ENCODE measurements around the gene CCND2.

Gene CCND2

DNA sequence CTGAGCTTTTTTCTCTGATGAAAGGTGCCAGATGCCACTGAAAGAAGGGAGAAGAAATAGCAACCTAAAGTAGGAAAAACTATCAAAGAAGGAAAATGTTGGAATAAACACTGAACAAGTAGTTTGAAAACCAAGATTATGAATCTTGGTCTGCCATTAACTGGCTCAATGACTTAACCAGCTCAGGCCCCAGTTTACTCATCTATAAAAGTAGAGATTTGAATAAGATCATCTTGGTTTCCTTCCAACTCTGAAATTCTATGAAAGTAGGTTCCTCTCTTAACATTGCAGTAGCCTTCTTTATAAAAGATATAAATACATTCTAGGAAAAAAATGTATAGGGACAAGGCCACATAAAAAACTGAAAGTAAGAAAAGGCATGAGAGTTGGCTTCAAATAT lies 16.1 kb upstream of the CCND2 start:
- DNase-seq = no peak

DNA sequence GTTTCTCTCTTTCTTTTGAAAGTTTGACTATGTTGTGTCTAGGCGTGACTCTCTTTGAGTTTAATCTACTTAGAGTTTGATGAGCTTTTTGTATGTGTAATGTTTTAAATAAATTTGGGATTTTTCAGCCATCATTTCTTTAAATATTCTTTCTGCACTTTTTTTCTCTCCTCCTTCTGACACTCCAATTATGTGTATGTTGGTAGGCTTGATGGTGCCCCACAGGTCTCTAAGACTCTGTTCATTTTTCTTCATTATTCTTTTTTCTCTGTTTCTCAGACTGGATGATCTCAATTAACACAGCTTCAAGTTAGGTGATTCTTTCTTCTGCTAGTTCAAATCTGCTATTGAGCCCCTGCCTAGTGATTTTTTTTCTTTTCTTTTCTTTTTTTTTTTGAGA lies 14.5 kb upstream of the CCND2 start:
- no peak for DNase-seq

DNA sequence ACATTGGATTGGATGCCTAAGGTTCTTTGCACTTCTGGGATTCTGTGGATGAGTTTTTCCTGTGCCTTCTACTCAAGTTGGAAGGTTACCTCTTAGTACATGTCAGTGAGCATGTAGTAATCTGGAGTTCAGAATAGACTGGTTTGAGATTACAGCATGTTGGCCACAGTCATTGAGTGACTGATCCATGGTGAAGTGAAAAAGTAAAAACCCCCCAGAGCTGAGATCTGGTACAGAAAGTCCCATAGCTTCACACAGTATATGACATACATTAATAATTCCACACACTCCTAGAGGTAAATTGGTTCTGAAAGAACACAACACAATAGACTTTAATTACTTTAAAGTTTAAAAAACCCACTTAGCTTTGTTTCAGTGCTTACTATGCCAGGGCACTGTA lies 11.9 kb upstream of the CCND2 start:
- no peak for DNase-seq

DNA sequence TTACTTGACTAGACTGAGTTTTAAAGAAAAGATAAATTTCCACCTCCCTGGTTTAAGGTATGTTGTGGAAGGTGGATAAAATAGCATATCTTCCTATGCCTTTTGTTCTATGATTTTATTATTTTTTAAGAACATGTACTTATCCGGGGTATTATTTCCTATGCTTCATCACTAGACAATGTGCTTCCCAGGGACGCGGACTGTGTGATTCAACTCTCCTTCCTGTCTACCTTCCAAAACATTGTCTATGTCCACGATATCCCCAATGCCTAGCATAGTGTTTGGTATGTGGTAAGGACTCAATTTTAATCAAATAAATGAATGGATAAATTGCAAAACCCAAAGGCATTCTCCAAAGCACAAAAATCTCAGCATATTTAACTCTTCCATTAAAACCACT lies 8.3 kb upstream of the CCND2 start:
- no peak for DNase-seq

DNA sequence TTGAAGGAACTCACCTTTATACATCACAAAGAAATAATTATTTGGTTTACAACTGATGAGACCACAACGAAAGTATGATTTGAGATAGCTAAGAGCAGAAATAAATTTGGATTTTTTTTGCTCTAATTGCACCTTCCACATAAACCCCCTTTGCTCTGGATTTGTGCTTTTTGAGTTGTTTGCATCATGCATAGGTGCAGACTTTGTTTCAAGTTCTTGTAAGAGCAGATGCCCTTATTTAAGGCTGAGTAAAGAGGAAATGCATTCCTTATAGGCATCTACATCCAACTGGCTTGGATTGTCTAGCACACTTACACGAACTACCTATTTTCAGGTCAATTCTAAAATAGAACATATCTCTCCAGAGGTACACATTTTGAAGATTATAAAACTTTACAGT lies 6.6 kb upstream of the CCND2 start:
- DNase-seq = no peak

DNA sequence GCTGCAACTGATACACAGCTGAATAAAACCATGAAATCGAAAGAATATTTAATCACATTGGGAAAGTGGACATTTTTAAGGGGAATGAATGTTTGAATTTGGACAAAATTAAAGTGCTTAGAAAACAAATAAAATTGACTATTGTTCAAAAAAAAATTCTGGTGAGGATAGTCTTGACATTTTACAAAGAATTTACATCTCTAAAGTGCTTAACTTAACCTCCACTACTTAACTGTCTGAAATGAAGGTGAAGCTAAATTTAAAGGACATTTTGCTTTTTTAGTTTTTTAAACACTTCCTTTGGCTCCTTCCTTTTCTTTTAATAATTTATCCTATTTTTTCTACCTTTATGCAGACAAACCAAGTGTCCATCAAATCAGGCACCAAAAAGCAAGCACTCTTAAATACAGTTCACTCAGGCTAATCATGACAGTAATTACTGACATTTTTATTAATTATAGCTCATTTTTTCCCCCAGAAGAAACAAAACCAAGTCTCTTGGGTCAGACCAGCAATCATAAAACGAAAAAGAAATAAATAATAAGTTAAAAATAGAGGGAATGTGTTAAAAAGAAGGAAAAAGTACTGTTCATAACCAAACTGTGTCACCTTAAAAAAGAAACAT lies 5.7 kb upstream of the CCND2 start:
- no peak for DNase-seq

DNA sequence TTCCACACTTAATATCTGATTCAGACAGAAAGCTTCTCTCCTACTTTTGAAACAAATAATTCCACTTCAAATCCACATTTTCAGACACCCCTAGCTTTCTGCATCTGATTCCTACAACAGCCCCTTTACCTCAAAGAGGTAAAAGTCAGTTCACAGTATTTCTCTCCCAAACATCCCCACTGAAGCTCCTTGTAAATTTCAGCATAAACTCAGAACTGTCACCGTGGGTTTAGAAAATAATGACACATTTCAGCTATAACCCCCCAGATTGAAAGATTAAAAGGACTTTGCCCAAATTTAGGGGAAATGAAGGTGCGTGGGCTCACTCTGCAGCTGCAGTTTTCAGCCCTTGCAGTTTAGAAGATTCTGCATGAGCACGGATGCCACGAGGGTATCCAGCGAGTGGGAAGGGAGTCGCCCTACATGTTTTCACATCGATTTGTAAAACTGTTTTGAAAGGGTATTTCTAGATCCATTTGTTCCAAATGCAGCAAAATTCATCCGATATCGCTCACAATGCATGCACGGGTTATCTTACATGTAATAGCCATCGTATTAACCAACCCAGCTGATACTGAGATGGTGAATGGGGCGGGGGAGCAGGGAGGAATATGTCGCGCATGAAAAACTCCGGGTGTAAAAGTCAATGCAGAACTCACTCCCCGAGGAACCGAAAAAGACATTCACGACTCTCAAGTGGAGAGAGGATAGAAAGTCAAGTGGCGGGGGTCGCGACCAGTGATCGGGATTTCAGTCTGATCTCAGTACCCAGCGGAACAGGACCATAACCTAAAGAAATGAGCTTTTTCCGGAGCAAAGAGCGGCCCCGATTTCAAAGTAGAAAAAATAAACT lies 5.0 kb upstream of the CCND2 start:
- no peak for DNase-seq

DNA sequence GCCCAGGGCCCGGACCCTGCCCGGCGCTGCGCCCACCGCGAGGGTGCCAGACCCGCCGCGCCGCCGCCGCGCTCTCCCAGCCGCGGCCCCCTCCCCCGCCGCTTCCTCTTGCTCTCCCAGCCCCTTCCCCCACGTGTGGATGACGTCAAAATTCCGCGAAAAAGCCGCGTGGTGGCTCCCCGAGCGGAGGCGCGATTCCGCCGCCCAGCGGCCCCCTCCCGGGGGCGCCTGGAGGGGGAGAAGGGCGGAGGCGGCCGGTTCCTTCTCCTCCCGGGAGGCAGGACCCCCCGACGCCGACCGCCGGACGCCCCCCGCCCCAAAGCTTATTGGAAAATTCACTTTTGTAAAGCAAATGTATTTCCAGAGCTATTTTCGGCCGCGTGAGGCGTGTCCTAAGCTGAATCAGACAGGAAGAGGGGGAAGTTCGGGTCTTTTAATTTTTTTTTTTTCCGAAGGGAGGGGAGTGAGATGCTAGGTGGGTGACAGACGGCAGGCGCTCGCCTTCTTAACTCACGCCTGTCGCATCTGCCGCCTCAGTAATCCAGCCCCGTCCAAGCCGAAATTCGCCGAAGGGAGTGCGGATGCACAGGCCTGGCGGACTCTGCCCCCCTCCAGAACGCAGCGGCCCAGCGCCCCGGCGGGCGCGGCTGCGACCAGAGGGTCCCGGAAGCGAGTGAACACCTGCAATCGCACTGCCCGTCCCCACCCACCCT lies 4.1 kb upstream of the CCND2 start:
- DNase-seq = peak; percentile 95

DNA sequence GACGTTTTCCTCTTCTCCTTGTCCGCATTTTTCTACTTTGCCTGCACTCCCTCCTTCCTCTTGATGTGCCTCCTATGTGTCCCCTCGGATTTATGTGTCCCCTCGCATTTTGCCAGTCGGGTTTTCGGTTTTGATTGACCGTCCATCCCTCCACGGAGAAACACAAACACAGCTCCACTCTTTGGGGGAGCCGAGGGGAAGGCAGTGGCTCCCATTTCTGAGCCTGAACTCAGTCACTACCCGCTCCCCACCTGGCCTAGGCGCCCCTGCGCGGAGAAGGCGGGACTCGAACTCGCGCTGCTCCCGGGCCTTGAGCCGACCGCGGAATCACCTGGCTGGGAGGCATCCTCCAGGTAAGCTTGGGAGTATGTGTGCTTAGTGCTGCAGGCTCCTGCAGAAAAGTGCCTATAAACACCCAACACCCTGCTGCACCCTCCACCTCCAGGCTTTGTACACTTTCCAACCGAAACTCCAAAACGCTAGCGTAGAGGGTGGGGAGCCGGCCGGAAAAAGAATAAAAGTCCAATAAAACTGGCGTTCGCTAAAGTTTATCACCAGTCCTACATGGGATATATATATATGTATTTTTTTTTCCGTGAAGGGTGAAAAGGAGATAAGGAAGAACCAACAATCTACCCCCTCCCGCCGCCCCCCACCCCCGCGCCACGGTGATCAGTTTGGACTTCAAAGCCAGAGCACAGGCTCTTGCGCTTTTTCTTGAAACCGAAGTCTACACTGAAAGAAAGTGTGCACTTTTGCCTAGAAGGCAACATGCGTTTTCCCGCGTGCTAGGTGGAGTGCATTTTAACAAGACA lies 3.3 kb upstream of the CCND2 start:
- peak; percentile 62 for DNase-seq

DNA sequence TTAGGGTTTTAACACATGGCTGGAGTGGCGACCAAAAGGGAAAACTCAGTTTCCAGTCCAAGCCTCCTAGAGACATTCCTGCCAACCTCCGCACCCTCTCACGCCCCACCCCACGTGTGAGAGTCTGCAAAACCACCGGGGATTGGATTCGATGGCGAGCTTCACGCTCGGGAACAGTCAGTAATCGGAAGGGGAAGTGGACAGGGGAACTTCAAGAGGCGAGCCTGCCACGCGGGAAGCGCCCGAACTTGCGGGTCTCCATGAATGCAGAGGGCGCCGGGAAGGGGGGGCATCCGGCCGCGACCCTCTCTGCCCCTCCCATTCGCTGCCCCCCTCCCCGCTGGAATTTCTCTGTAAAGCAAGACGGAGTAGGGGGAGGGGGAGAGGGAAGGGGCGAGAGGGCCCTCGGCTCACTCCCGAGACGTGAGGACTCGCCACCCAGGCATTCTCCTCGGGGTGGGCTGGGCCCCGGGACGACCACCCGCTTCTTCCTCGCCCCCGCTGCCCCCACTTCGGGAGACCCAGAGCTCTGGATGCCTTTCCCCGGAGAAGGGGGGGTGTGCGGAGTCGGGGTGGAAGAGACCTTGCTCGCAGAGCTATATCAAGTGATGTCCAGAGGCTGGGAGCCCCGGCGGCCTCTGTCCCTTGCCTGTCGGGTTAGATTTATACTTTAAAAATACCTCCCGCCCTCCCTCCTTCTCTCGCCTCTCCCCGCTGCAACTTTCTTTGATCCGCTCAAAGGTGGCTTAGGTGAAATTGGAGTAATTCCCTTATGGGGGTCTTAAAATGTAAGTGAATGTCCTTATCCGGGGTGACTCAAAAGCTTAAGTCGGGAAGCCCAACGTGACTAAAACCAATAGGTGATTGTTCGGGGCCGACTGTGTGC lies 2.5 kb upstream of the CCND2 start:
- peak; percentile 72 for DNase-seq

DNA sequence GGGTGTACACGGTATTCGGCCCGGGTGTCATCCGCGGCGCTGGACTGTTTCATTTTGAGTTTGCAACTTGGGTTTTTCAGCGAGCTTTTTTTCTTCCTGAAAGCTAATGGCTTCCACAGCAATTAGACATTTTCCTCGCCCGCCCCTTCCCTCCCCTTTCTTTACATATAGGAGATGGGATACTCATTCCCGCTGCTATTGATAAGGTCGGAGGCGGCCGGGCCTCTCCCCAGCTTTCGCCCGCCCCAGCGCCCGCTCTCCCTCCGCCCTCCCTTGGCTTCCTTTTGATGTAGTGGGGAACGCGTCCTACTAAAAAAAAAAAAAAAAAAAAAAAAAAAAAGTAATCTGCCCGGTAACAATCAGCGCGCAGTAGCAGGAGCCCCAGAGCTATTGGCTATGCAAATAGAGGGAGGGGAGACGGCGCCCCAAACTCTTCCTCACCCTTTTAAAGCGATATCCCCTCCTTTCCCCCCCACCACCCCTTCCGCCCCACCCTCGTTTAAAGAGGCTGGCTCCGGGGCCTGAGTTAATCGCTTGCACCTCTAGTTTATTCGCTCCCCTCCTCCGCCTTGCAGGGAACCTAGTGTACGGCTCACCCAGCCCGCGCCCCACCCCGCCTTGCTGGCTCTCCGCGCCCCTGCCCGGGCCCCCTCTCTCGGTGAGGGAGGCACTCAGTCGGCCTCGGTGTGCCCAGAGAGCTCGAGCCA lies 1.7 kb upstream of the CCND2 start:
- DNase-seq = peak; percentile 95

DNA sequence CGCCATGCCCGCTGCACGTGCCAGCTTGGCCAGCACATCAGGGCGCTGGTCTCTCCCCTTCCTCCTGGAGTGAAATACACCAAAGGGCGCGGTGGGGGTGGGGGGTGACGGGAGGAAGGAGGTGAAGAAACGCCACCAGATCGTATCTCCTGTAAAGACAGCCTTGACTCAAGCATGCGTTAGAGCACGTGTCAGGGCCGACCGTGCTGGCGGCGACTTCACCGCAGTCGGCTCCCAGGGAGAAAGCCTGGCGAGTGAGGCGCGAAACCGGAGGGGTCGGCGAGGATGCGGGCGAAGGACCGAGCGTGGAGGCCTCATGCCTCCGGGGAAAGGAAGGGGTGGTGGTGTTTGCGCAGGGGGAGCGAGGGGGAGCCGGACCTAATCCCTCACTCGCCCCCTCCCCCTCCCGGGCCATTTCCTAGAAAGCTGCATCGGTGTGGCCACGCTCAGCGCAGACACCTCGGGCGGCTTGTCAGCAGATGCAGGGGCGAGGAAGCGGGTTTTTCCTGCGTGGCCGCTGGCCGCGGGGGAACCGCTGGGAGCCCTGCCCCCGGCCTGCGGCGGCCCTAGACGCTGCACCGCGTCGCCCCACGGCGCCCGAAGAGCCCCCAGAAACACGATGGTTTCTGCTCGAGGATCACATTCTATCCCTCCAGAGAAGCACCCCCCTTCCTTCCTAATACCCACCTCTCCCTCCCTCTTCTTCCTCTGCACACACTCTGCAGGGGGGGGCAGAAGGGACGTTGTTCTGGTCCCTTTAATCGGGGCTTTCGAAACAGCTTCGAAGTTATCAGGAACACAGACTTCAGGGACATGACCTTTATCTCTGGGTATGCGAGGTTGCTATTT lies 914 bp upstream of the CCND2 start:
- peak; percentile 89 for DNase-seq

DNA sequence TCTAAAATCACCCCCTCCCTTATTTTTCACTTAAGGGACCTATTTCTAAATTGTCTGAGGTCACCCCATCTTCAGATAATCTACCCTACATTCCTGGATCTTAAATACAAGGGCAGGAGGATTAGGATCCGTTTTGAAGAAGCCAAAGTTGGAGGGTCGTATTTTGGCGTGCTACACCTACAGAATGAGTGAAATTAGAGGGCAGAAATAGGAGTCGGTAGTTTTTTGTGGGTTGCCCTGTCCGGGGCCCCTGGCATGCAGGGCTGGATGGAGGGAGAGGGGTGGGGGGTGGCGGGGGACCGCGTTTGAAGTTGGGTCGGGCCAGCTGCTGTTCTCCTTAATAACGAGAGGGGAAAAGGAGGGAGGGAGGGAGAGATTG lies 300 bp upstream of the CCND2 start:
- DNase-seq = no peak

DNA sequence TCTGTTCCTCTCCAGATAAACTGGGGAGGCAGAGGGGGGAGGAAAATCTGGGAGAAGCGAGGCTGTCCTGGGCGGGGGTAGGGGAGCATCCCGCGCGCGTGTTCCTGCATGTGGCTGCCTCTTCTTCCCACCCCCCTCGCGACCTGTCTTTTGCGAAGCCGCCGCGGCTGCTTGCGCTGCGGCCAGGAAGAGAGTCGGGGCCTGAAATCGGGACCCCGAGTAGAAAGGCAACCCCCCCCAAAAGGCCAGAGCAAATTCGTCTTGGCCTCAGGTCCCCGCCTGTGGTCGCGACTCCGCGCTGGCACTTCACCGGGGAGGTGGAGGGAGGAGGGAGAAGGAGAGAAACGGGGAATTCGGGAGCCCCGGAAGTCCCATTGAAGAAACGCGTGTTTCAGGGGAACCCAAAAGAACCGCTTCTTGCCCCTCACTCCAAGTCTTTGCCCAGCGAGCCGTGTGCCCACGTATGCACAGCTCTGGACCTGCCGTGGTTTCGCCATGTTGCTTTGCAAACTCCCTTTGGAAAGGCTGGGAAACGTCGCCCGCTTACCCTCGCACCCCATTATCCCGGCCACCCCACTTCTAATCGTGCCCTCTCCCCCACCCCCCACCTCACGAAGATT lies 944 bp downstream of the CCND2 start:
- DNase-seq = no peak

DNA sequence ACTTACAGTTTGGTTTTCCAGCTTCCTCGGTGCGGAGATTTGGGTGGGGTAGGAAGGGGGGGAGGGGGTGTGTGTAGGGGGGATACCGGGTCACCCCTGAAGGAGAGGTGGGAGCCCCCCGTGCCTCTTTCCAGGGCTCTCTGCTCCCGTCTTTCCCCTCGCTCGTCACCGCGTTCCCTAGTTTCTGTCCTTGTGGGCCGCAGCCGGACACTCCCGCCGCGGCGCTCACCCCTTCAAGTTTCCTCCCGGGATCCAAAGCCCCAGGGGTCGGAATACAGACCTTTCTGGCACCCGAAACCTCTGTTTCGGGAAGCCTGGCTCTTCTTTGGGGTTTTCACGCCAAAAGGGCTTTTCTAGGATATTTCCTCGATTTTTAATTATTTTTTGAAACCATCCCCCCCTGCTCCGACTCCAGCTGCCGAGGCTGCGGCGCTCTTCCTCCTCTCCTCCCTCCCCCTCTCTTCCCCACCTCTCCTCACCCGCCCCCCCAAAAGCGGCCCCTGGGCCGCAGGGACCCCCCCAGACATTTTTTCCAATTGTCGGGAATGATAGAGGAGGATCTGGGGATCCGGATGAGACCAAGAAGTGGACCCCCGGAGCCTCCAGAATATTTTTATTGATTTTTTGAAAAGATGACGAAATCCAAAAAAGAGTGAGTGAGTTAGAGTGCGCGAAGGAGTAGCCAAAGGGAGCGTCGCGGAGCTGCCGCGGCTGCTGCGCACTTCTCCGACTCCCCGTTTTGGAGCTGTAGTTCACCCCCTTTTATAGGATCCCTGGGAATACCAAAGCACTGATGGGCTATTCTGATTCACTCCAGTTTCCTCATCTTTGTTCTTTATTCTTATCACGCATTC lies 1.7 kb downstream of the CCND2 start:
- no peak for DNase-seq

DNA sequence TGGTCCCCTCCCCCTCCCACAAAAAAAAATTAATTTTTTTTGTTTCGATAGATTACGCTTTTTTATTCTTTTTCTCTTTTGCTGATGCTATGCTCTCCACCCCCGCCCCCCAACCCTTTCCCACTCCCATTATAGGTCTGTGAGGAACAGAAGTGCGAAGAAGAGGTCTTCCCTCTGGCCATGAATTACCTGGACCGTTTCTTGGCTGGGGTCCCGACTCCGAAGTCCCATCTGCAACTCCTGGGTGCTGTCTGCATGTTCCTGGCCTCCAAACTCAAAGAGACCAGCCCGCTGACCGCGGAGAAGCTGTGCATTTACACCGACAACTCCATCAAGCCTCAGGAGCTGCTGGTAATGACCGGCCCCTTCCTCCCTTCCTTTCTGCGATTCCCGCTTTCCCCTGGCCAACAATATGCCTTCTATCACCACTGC lies 2.3 kb downstream of the CCND2 start:
- no peak for DNase-seq

DNA sequence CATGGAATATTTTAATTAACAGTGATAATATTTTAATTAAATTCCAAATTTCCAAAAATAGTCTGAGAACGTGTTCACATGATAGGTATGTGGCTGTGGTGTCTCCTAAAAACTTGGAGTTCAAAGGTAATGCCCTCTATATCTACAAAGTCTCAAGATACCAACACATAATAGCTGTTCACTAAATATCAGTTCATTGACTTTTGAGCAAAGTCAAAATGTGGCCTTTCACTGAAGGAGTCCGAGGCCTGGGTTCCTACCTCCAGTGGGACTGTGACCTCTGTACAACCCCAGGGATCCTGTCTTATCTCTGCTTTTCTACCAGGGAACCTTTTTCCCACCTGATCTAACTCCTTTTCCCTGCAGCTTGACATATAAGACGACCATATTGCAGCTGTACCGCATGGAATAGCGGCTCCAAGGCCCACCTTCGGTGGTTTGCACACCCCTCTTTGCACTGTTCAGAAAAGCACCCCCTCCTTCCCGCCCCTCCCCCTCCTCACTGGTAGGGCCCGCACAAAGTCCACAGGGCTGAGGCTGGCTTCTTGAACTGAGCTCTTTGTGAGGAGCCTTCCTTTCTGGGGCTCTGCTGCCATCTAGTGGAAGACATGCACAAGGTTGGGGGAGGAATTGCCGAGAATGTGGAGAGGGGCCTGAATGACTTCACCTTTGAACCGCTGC lies 3.1 kb downstream of the CCND2 start:
- peak; percentile 95 for DNase-seq

DNA sequence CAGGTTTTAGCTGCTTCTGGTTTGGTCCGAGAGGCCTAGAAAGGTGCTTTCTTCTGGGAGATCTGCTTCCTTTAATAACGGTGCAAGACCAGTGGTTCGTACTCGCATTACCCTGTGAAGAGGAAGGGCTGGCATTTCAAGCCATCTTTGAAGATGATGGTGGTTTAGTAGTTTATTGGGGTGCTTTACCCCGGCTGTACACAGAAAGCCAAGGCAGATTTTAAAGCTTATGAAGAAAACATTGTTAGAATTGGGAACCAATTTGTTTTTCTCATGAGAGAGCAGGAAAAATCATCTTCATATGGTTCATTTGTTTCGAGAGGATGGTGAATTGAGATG lies 3.6 kb downstream of the CCND2 start:
- DNase-seq = no peak

DNA sequence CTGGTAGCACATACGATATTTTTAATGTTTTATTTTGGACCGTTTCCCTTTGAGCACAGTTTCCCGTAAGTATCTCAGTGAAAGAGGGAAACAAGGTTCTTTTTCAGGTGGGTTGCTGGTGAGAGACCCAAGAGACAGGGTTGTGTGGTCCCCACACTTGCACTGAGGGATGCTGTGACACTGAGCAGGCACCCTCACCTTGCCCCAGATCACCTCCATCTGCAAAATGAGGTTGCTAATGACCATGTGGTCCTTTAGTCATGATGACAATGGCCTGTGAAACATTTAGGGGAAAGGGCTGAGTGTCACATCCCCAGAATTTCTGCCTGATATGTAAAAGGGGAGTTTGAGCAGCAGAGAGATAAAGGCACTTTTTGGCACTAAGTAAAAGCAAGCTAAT lies 4.3 kb downstream of the CCND2 start:
- DNase-seq = no peak

Data from activated CD4-positive, alpha-beta T cell treated with anti-CD3 and anti-CD28 coated beads, Interleukin-10, Interleukin-2, amounts not matched to agents 100 ng/mL and 50 ng/mL, durations not matched to agents 16 hours and 8 hours (primary cell).